HepG2 (cell line): ENCODE results near the gene SMIM22.

Experiments
- CCDC6 ChIP-seq: sonication (generic); formaldehyde crosslinking; IDR thresholded peaks from 2 replicates; pipeline ENCODE4 v1.8.1; 2022; ENCODE audit warnings: mild to moderate bottlenecking, missing genetic modification reagents, moderate library complexity
- CEBPB ChIP-seq: IDR thresholded peaks from 2 replicates; pipeline ENCODE4 v1.6.1; 2011; ENCODE audit warnings: low read depth, low read length, improper control_type of control experiment, borderline replicate concordance
- KAT8 ChIP-seq: IDR thresholded peaks from 2 replicates; pipeline ENCODE4 v1.6.1; 2016; ENCODE audit warnings: missing genetic modification reagents, missing compliant biosample characterization
- NFIC ChIP-seq: IDR thresholded peaks from 2 replicates; pipeline ENCODE4 v1.6.1; 2012; ENCODE audit warnings: mild to moderate bottlenecking, low read length, inconsistent platforms
- RAD21 ChIP-seq: fragments of 450-650 bp; formaldehyde crosslinking; IDR thresholded peaks from 2 replicates; pipeline ENCODE4 v1.5.0; 2020; ENCODE audit warnings: mild to moderate bottlenecking
- RFX3 ChIP-seq: IDR thresholded peaks from 2 replicates; pipeline ENCODE4 v1.6.1; 2016; ENCODE audit warnings: missing biosample characterization, missing genetic modification reagents
- RFX5 ChIP-seq: IDR thresholded peaks from 2 replicates; pipeline ENCODE4 v1.6.1; 2011; ENCODE audit warnings: low read depth, low read length, improper control_type of control experiment
- TCF7 ChIP-seq: sonication (generic); IDR thresholded peaks from 2 replicates; pipeline ENCODE4 v1.6.1; 2016; ENCODE audit warnings: antibody characterized with exemption, low read depth
- TF ChIP-seq, protein P1 (sequence below): sonication (generic); formaldehyde crosslinking; IDR thresholded peaks from 2 replicates; pipeline ENCODE4 v1.4.0; 2020; ENCODE audit warnings: missing genetic modification reagents
- TF ChIP-seq, protein P2 (sequence below): sonication (generic); formaldehyde crosslinking; IDR thresholded peaks from 2 replicates; pipeline ENCODE4 v1.5.0; 2020; ENCODE audit warnings: missing genetic modification reagents
- TF ChIP-seq, protein P3 (sequence below): sonication (generic); formaldehyde crosslinking; IDR thresholded peaks from 2 replicates; pipeline ENCODE4 v1.5.0; 2020; ENCODE audit warnings: mild to moderate bottlenecking, missing genetic modification reagents, moderate library complexity

- no peak for TF ChIP-seq RFX3 (CRISPR knock-in tag)
- TF ChIP-seq RFX5, result no peak
- no peak for TF ChIP-seq NFIC
- no peak for TF ChIP-seq KAT8 (CRISPR knock-in tag)
- TF ChIP-seq, protein P1, sequence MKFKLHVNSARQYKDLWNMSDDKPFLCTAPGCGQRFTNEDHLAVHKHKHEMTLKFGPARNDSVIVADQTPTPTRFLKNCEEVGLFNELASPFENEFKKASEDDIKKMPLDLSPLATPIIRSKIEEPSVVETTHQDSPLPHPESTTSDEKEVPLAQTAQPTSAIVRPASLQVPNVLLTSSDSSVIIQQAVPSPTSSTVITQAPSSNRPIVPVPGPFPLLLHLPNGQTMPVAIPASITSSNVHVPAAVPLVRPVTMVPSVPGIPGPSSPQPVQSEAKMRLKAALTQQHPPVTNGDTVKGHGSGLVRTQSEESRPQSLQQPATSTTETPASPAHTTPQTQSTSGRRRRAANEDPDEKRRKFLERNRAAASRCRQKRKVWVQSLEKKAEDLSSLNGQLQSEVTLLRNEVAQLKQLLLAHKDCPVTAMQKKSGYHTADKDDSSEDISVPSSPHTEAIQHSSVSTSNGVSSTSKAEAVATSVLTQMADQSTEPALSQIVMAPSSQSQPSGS, result no peak
- no peak for TF ChIP-seq TCF7
- TF ChIP-seq, protein P2, sequence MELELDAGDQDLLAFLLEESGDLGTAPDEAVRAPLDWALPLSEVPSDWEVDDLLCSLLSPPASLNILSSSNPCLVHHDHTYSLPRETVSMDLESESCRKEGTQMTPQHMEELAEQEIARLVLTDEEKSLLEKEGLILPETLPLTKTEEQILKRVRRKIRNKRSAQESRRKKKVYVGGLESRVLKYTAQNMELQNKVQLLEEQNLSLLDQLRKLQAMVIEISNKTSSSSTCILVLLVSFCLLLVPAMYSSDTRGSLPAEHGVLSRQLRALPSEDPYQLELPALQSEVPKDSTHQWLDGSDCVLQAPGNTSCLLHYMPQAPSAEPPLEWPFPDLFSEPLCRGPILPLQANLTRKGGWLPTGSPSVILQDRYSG (CRISPR knock-in tag), result no peak
- TF ChIP-seq, protein P3, sequence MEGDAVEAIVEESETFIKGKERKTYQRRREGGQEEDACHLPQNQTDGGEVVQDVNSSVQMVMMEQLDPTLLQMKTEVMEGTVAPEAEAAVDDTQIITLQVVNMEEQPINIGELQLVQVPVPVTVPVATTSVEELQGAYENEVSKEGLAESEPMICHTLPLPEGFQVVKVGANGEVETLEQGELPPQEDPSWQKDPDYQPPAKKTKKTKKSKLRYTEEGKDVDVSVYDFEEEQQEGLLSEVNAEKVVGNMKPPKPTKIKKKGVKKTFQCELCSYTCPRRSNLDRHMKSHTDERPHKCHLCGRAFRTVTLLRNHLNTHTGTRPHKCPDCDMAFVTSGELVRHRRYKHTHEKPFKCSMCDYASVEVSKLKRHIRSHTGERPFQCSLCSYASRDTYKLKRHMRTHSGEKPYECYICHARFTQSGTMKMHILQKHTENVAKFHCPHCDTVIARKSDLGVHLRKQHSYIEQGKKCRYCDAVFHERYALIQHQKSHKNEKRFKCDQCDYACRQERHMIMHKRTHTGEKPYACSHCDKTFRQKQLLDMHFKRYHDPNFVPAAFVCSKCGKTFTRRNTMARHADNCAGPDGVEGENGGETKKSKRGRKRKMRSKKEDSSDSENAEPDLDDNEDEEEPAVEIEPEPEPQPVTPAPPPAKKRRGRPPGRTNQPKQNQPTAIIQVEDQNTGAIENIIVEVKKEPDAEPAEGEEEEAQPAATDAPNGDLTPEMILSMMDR (CRISPR knock-in tag), result no peak
- no peak for TF ChIP-seq RAD21 (CRISPR knock-in tag)
- no peak for TF ChIP-seq CCDC6 (CRISPR knock-in tag)
- no peak for TF ChIP-seq CEBPB
Observed at GRCh38 chr16:4790871-4791270, 4.3 kb upstream of the SMIM22 start.
